Mesodermal cell (in vitro differentiated cells): ENCODE results near the gene ARHGAP27.

ENCODE experiments used
- H3K27ac ChIP-seq: 2 replicates; pipeline ENCODE4 v1.7.0; 2013; ENCODE audit warnings: mild to moderate bottlenecking, low read depth, low read length, moderate library complexity; ENCODE audit not compliant: severe bottlenecking
- H3K36me3 ChIP-seq: 2 replicates; pipeline ENCODE4 v1.7.1; 2013; ENCODE audit warnings: mild to moderate bottlenecking, low read length, moderate library complexity; ENCODE audit not compliant: control insufficient read depth, insufficient read depth
- H3K4me1 ChIP-seq: one replicate; pipeline ENCODE4 v1.7.1; 2013; ENCODE audit warnings: mild to moderate bottlenecking, low read length; ENCODE audit not compliant: insufficient read depth, control insufficient read depth, poor library complexity, severe bottlenecking
- H3K4me3 ChIP-seq: 2 replicates; pipeline ENCODE4 v1.7.0; 2013; ENCODE audit warnings: low read length, control low read depth, mild to moderate bottlenecking; ENCODE audit not compliant: insufficient read depth, poor library complexity, severe bottlenecking; ENCODE audit errors: extremely low read depth
- H3K9me3 ChIP-seq: 2 replicates; pipeline ENCODE4 v1.7.1; 2013; ENCODE audit warnings: mild to moderate bottlenecking, low read length, moderate library complexity; ENCODE audit not compliant: control insufficient read depth
- WGBS, 2 experiments: methylation state at CpG; one replicate each; pipeline ENCODE4 v1.1.5; 2013; ENCODE audit warnings: missing lambda C conversion rate in 2 of 2; ENCODE audit not compliant: insufficient coverage in 2 of 2; 5-methylcytosine and 5-hydroxymethylcytosine counted together

Gene ARHGAP27

GRCh38 chr17:45391291-45391690 lies 41.4 kb downstream of the ARHGAP27 start:
- Histone ChIP-seq H3K4me1 (peaks cover 4% of the 10 kb centered on the region), H3K9me3 (no peaks in the 10 kb centered on the region), H3K36me3 (no peaks in the 10 kb centered on the region), H3K4me3 (no peak overlapping the region), H3K27ac (no peak overlapping the region)
- WGBS, 2 experiments, result 77 to 86% methylated on average over 5 of the region's 5 CpGs

GRCh38 chr17:45389354-45389753 lies 43.3 kb downstream of the ARHGAP27 start:
- 20 to 47% methylated on average over 2 to 3 of the region's 3 CpGs for WGBS, 2 experiments
- H3K4me1 ChIP-seq, result peaks cover 6% of the 10 kb centered on the region
- H3K27ac ChIP-seq, result no peak overlapping the region

DNA sequence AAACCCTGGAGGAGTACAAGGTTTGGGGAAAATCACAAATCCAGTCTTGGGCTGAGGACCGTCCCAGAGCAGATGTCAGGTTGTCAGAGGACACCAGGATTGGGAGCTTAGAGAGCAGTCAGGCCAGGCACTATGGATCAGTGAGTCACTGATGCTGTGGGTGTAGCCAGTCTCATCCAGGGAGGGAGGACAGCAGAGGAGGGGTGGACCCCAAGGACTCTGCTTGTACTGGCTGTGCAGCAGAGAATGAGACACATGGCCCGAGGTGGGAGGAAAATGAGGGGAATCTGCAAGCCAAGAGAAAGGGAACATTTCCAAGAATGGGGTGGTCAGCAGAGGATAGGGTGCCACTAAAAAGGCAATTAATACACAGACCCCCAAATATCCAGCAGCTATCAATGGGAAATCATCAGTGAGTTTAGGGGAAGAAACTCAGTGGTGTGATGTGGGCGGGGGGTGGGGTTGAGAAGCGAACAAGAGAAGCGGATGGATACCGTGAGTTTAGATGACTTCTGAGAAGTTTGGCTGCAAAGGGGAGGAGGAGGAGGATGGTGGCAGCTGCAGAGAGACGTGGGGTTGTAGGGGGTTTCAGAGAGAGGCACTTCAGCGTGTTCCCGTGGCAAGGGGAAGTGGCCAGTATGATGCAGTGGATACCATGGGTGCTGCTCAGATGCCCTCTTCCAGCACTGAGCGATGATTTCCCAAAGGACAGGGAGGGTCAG lies 43.9 kb downstream of the ARHGAP27 start:
- Histone ChIP-seq H3K4me1 (peaks cover 6% of the 10 kb centered on the region), H3K27ac (no peak overlapping the region), H3K36me3 (no peaks in the 10 kb centered on the region), H3K4me3 (no peak overlapping the region), H3K9me3 (no peaks in the 10 kb centered on the region)
- WGBS, 2 experiments, result 84 to 90% methylated on average over 9 of the region's 10 CpGs

More at GRCh38 chr17:45389354-45389753, 43.3 kb downstream of the ARHGAP27 start:
- no peak overlapping the region for H3K4me3 ChIP-seq
- no peaks in the 10 kb centered on the region for H3K36me3 ChIP-seq
- H3K9me3 ChIP-seq, result no peaks in the 10 kb centered on the region

DNA sequence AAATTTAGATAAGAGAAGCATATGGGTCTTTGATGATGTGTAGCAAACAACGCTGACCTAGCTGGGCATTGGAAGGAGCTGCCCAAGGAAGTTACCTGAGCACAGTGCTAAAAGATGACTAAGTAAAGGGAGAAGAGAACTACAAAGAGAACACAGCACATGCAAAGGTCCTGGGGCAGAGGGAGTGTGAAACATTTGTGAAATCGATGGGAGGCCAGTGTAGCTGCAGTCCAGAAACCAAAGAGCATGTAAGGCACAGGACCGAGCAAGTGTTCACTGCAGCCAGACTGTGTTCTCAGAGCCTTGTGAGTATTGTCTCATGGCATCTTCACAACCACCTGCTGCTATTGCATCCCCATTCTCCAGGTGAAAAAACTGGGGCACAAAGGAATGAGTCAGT lies 44.9 kb downstream of the ARHGAP27 start:
- Histone ChIP-seq H3K9me3 (no peaks in the 10 kb centered on the region), H3K4me3 (no peak overlapping the region), H3K27ac (no peak overlapping the region), H3K4me1 (peaks cover 6% of the 10 kb centered on the region), H3K36me3 (no peaks in the 10 kb centered on the region)
- 88% methylated on average over 3 of the region's 3 CpGs for WGBS, 2 experiments

GRCh38 chr17:45386178-45386577 lies 46.5 kb downstream of the ARHGAP27 start:
- WGBS, 2 experiments, result 63 to 67% methylated on average over 2 to 3 of the region's 4 CpGs
- no peak overlapping the region for H3K27ac ChIP-seq
- H3K9me3 ChIP-seq, result no peaks in the 10 kb centered on the region
- peaks cover 6% of the 10 kb centered on the region for H3K4me1 ChIP-seq
- H3K4me3 ChIP-seq, result no peak overlapping the region
- no peaks in the 10 kb centered on the region for H3K36me3 ChIP-seq

- no peak overlapping the region for H3K4me3 ChIP-seq
- no peak overlapping the region for H3K27ac ChIP-seq
- no peaks in the 10 kb centered on the region for H3K9me3 ChIP-seq
- H3K36me3 ChIP-seq, result no peaks in the 10 kb centered on the region
- WGBS, 2 experiments, result 16 to 36% methylated on average over 9 to 10 of the region's 13 CpGs
- H3K4me1 ChIP-seq, result peaks cover 6% of the 10 kb centered on the region
These were observed 47.2 kb downstream of the ARHGAP27 start for GRCh38 chr17:45385331-45385997.

GRCh38 chr17:45384789-45385262 lies 47.8 kb downstream of the ARHGAP27 start:
- WGBS, 2 experiments, result 88 to 93% methylated on average over 19 to 20 of the region's 20 CpGs
- no peaks in the 10 kb centered on the region for H3K36me3 ChIP-seq

GRCh38 chr17:45384047-45384788 lies 48.5 kb downstream of the ARHGAP27 start:
- WGBS, 2 experiments, result 72 to 92% methylated on average over 3 to 5 of the region's 7 CpGs
- no peak overlapping the region for H3K4me3 ChIP-seq
- H3K4me1 ChIP-seq, result peaks cover 6% of the 10 kb centered on the region
- H3K36me3 ChIP-seq, result no peaks in the 10 kb centered on the region
- no peaks in the 10 kb centered on the region for H3K9me3 ChIP-seq
- no peak overlapping the region for H3K27ac ChIP-seq

More at GRCh38 chr17:45384789-45385262, 47.8 kb downstream of the ARHGAP27 start:
- Histone ChIP-seq H3K9me3 (no peaks in the 10 kb centered on the region), H3K27ac (no peak overlapping the region), H3K4me3 (no peak overlapping the region), H3K4me1 (peaks cover 6% of the 10 kb centered on the region)

DNA sequence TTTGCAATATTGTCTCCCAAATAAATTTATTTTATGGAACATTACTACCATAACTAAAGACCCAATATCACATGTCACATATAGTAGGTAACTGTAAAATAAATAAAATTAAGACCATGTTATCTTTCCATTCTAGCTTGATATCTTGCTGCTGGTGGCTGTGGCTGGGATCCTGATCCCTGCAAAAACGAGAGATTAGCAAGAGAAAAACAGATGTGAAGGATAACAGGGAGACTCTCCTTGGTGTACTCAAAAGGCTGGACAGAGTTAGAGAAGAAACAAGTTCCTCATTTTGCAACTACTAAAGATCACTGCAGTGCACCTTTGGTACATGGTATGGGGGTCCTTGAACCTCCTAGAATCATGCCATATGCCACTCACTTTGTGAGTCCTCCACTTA lies 49.7 kb downstream of the ARHGAP27 start:
- Histone ChIP-seq H3K36me3 (no peaks in the 10 kb centered on the region), H3K27ac (no peak overlapping the region), H3K4me3 (no peak overlapping the region), H3K4me1 (peaks cover 6% of the 10 kb centered on the region), H3K9me3 (no peaks in the 10 kb centered on the region)
- 71 to 100% methylated on average over 1 of the region's 1 CpG for WGBS, 2 experiments

GRCh38 chr17:45382226-45382625 lies 50.4 kb downstream of the ARHGAP27 start:
- no peak overlapping the region for H3K4me3 ChIP-seq
- no peak overlapping the region for H3K27ac ChIP-seq
- peaks cover 6% of the 10 kb centered on the region for H3K4me1 ChIP-seq
- no peaks in the 10 kb centered on the region for H3K9me3 ChIP-seq
- H3K36me3 ChIP-seq, result no peaks in the 10 kb centered on the region
- whole genome bisulfite sequencing, 2 experiments, result no CpG with 5 or more reads among the region's 3 CpGs
